Measurements from ENCODE around the gene CCIN.
"Not testable (repeated sequence)": the region's sequence is repeated elsewhere in the genome, so short reads cannot be mapped to it uniquely, and the experiment has no call there.

CCIN gene

DNA sequence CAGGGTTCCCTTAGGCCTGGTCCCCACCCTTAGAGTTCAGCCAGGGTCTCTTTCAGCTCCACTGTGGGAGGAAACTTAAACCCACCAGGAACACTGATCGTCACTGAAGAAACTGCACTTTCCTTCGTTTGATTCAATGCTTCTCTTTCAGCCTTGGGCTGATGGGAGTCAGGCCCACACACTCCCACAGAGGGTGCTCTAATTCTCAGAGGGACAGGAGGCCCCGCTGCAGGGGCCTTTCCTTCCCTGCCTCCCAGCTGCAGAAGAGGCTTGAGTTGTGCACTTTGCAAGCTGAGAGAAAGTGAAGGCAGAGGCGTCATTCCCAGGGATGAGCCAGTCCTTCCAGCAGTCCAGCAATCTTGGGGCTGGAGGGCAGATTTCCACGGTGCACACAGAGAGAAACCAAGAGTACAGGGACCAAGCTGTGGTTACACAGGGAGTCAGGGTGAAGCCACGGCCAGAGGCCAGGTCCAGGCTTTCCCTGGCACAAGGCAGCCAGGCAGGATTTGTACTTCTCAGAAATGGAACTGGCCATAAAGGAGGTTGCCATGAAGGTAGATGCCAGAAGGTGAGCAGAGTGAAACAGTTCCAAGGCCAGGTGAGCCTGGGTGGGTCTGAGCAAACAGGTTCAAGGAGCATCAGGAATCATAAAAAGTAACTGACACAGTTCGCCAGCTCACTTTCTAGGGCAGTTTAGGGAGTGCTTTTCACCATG, 43.0 kb upstream of the CCIN start:
- H3K4me3 ChIP-seq (ENCODE audit: low read depth, low read length): no peak overlapping the region
- in situ Hi-C loops (cut with HindIII; ENCODE audit: low sequenced_read_pairs): no loop called here
- no peak for DNase-seq (ENCODE audit: low read depth)
- TF ChIP-seq CTCF (IDR thresholded peaks at IDR 0.05; ENCODE audit: low read depth, low read length, missing control alignments): no peak

DNA sequence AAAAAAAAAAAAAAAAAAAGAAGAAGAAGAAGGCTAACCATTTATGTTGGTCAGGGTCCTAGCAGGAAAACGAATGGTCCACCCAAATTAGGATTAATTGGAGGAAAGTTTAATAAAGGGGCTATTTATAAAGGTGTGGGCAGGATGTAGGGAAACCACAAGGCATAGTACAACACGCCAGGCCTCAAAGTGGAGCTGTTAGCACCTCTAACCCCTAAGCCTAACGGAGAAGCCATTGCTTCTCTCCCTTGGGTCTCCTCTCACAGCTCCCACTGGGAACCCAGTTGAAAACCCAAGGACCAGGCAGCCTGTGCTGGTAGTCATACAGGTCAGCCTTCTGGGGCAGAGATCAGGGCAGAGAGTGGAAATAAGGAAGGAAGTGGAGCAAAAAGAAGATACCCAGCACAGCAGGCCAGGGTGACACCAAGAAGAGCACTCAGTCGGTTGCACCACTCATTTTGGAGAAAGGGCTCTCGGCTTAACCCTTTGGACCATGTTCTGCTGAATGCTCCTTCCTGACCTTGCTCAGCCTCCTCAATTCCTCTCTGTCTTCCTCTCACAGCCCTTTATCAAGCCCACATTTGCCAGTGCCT, 41.4 kb upstream of the CCIN start:
- H3K4me3 ChIP-seq (ENCODE audit: low read depth, low read length): no peak overlapping the region
- TF ChIP-seq CTCF (IDR thresholded peaks at IDR 0.05; ENCODE audit: low read depth, low read length, missing control alignments): no peak
- in situ Hi-C loops (cut with HindIII; ENCODE audit: low sequenced_read_pairs): no loop called here
- no peak for DNase-seq (ENCODE audit: low read depth)

- no peak for DNase-seq (ENCODE audit: low read depth)
- in situ Hi-C loops (cut with HindIII; ENCODE audit: low sequenced_read_pairs): no loop called here
- TF ChIP-seq CTCF (IDR thresholded peaks at IDR 0.05; ENCODE audit: low read depth, low read length, missing control alignments): no peak
- H3K4me3 ChIP-seq (ENCODE audit: low read depth, low read length): no peak overlapping the region
Observed at GRCh38 chr9:36128349-36128748, 40.8 kb upstream of the CCIN start.

GRCh38 chr9:36129139-36129538, 40.0 kb upstream of the CCIN start:
- no peak for DNase-seq (ENCODE audit: low read depth)
- no peak for TF ChIP-seq CTCF (IDR thresholded peaks at IDR 0.05; ENCODE audit: low read depth, low read length, missing control alignments)
- in situ Hi-C loops (cut with HindIII; ENCODE audit: low sequenced_read_pairs): no loop called here
- H3K4me3 ChIP-seq (ENCODE audit: low read depth, low read length): no peak overlapping the region

DNA sequence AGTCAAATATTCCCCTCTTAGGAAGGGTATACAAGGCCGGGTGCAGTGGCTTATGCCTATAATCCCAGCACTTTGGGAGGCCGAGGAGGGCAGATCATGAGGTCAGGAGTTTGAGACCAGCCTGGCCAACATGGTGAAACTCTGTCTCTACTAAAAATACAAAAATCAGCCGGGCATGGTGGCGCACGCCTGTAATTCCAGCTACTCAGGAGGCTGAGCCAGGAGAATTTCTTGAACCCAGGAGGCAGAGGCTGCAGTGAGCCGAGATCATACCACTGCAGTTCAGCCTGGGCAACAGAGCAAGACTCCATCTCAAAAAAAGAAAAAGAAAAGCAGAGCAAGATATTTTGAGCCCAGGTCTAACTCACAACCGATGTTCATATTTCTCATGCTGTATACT, 37.5 kb upstream of the CCIN start:
- DNase-seq (ENCODE audit: low read depth); in situ Hi-C loops (cut with HindIII; ENCODE audit: low sequenced_read_pairs); H3K4me3 ChIP-seq (ENCODE audit: low read depth, low read length): not testable (repeated sequence)

- H3K4me3 ChIP-seq (ENCODE audit: low read depth, low read length): no peak overlapping the region
- TF ChIP-seq CTCF (IDR thresholded peaks at IDR 0.05; ENCODE audit: low read depth, low read length, missing control alignments): no peak
- no peak for DNase-seq (ENCODE audit: low read depth)
- in situ Hi-C loops (cut with HindIII; ENCODE audit: low sequenced_read_pairs): no loop called here
Observed at GRCh38 chr9:36132086-36132485, 37.1 kb upstream of the CCIN start.

DNA sequence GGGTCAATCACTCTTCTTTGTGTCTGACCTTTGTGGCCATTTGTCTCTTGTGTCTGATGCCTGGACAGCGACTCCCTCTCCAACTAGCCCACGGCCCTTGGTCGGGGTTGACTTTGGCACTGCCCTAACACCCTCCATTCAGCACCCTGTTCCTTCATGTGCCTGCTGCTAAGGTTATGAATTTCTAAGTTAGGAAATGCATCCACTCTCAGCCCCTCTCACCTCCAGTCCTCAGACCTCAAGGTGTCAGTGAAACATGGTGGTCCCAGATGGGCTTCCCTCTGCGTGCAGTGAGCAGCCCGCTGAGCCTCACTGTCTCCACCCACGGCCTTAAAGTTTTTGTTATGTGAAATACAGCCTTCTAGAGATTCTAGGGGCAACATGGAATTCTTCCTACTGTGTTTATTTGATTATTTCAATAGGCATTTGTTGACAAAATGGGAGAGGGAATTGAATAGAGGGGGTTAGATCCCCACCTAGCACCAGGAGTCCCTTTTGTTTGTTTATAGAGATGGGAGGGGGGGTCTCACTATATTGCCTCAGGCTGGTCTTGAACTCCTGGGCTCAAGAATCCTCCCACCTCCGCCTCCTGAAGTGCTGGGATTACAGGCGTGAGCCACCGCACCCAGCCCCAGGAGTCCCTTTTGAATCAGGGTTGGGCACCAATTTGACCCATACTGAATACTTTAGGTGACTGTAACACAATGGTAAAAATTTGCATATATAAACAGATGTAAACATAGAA, 34.3 kb upstream of the CCIN start:
- in situ Hi-C loops (cut with HindIII; ENCODE audit: low sequenced_read_pairs): no loop called here
- H3K4me3 ChIP-seq (ENCODE audit: low read depth, low read length): no peak overlapping the region
- no peak for DNase-seq (ENCODE audit: low read depth)
- no peak for TF ChIP-seq CTCF (IDR thresholded peaks at IDR 0.05; ENCODE audit: low read depth, low read length, missing control alignments)

Data from astrocyte of the cerebellum (primary cell).